ENCODE data around the gene IGF1.
A peak's percentile ranks its signal among the peaks of the same experiment; 100 is the strongest.

IGF1 gene

GRCh38 chr12:102497743-102498142, 17.4 kb upstream of the IGF1 start:
- DNase-seq (ENCODE audit: low spot score), result no peak

- no peak for DNase-seq (ENCODE audit: low spot score)
Observed at GRCh38 chr12:102496591-102496990, 16.2 kb upstream of the IGF1 start.

- no peak for DNase-seq (ENCODE audit: low spot score)
Observed at GRCh38 chr12:102487226-102487625, 6.9 kb upstream of the IGF1 start.

GRCh38 chr12:102486153-102486552, 5.8 kb upstream of the IGF1 start:
- no peak for DNase-seq (ENCODE audit: low spot score)

GRCh38 chr12:102484428-102484958, 4.1 kb upstream of the IGF1 start:
- DNase-seq (ENCODE audit: low spot score), result peak; percentile 66

- no peak for DNase-seq (ENCODE audit: low spot score)
Observed at GRCh38 chr12:102484017-102484416, 3.7 kb upstream of the IGF1 start.

- DNase-seq (ENCODE audit: low spot score), result no peak
Observed at GRCh38 chr12:102483466-102483865, 3.1 kb upstream of the IGF1 start.

GRCh38 chr12:102481705-102482425, 1.5 kb upstream of the IGF1 start:
- no peak for DNase-seq (ENCODE audit: low spot score)

GRCh38 chr12:102479939-102480338, 424 bp downstream of the IGF1 start:
- DNase-seq (ENCODE audit: low spot score), result no peak

GRCh38 chr12:102479099-102479885, 1.1 kb downstream of the IGF1 start:
- DNase-seq (ENCODE audit: low spot score), result peak; percentile 24

GRCh38 chr12:102478405-102479098, 1.8 kb downstream of the IGF1 start:
- DNase-seq (ENCODE audit: low spot score), result peak; percentile 28

- no peak for DNase-seq (ENCODE audit: low spot score)
Observed at GRCh38 chr12:102475355-102475754, 5.0 kb downstream of the IGF1 start.

GRCh38 chr12:102474438-102475064, 5.8 kb downstream of the IGF1 start:
- no peak for DNase-seq (ENCODE audit: low spot score)

GRCh38 chr12:102472496-102472895, 7.9 kb downstream of the IGF1 start:
- DNase-seq (ENCODE audit: low spot score), result no peak

GRCh38 chr12:102471556-102471955, 8.8 kb downstream of the IGF1 start:
- no peak for DNase-seq (ENCODE audit: low spot score)

- DNase-seq (ENCODE audit: low spot score), result no peak
Observed at GRCh38 chr12:102470945-102471344, 9.4 kb downstream of the IGF1 start.

GRCh38 chr12:102468261-102468915, 12.0 kb downstream of the IGF1 start:
- no peak for DNase-seq (ENCODE audit: low spot score)

GRCh38 chr12:102465762-102466560, 14.4 kb downstream of the IGF1 start:
- no peak for DNase-seq (ENCODE audit: low spot score)

- DNase-seq (ENCODE audit: low spot score), result no peak
Observed at GRCh38 chr12:102463659-102464249, 16.6 kb downstream of the IGF1 start.

- no peak for DNase-seq (ENCODE audit: low spot score)
Observed at GRCh38 chr12:102462795-102463465, 17.4 kb downstream of the IGF1 start.

Data from pons (tissue), 1 donor.